NCI-H1105 (cell line): Measurements from ENCODE around the gene RSPRY1.
A peak's percentile ranks its signal among the peaks of the same experiment; 100 is the strongest.

ENCODE experiments used
- DNase-seq: peaks from one replicate; lab custom pipeline; 2025; lab: John Stamatoyannopoulos, UW

Gene RSPRY1

DNA sequence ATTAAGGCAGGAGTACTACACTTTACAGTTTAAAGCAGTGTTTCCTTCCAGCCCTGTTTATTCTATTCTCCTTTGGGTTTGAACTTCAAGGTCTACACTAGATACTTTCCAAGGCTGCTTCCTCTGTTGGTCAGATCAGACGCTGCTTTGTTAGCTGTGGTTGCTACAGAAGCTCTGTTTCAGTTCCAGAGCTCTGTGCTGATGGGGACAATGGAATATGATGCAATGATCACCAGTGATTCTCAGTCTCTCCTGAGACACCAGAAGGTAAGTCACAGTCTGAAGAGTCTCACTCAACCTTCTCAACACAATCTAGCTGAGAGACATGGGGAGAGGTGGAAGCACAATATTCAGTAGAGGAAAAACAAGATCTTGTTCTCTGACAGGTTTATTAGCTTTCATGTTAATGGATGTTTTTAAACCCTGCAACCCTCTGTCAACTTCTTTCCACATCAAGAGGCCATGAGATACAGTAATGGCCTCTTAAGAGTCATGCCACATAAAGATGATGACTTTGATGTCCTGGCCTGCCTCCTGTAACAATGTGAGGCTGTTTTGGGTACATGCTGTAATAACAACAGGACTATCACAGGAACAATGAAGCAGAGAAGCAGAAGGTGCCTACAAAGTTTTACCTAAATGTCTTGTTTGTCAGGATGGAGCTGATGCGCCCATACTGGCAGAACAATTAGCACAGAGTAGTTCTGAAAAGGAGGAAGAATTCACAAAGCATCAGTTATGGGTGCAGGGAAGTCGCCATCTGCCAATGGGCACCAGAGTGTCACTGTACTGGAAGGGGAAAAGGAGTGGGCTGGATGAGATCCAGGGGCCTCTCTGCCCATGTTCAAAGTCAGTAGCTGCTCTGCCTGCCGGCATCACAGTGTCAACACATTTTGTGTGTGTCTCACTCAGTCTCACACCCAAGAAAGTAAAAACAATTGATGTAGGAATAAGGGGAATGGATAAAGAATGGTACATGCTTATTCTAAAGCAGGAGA lies 33.7 kb upstream of the RSPRY1 start:
- DNase-seq = no peak

- DNase-seq = no peak
Observed at GRCh38 chr16:57153841-57154240, 32.3 kb upstream of the RSPRY1 start.

GRCh38 chr16:57155702-57156350 lies 30.3 kb upstream of the RSPRY1 start:
- no peak for DNase-seq

DNA sequence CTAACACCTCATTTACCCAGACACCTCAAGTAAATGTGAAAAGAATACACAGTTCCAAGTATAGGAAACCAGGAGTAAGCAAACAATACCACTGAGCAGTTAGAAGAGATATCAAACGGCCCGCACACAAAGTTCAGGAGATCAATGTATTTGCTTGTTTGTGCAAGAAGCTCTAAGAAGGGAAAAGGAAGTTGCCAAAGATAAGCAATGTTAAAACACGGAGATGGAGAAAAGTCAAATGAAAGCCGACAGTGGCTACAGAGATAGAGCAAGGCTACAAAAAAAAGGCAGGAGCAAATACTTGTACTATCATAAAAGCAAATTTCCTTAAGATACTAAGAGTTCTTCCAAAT lies 29.8 kb upstream of the RSPRY1 start:
- no peak for DNase-seq

DNA sequence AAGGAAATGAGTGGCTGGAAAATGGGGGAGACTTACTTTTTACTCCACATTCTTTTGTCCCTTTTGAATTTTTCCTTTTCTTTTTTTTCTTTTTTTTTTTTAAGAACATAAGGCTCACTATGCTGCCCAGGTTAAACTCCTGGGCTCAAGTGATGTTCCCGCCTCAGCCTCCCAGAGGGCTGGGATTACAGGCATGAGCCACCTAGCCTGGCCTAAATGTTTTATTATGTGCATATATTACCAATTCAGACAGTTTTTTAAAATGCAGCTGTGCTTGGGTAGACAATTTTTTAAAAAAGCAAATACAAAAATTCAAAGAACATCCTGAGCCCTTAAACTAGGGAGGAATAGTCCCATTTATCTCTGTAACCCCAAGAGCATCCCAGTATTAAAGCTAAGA lies 28.6 kb upstream of the RSPRY1 start:
- no peak for DNase-seq

GRCh38 chr16:57159447-57159846 lies 26.7 kb upstream of the RSPRY1 start:
- DNase-seq = no peak

DNA sequence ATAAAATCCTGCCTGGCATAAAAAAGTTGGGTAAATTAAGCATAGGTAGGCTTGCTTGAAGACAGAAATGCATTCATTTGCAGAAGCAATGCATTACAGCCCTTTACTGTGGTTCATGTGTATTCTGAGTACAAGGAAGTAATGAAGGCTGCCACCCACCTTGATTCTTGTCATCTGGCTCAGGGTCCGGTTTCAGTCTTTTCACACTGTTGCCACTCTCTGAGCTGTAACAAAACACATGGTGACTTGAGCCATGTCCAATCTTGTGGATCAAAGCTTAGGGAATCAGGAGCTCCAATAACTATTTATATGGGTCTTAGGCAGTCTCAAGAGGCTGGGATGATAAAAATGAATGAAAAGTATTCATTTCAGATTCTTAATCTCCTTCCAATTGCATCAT lies 22.3 kb upstream of the RSPRY1 start:
- DNase-seq = no peak

- no peak for DNase-seq
Observed at GRCh38 chr16:57165483-57165882, 20.6 kb upstream of the RSPRY1 start.

- peak; percentile 35 for DNase-seq
Observed at GRCh38 chr16:57165938-57166337, 20.2 kb upstream of the RSPRY1 start.

GRCh38 chr16:57166451-57166850 lies 19.7 kb upstream of the RSPRY1 start:
- no peak for DNase-seq

DNA sequence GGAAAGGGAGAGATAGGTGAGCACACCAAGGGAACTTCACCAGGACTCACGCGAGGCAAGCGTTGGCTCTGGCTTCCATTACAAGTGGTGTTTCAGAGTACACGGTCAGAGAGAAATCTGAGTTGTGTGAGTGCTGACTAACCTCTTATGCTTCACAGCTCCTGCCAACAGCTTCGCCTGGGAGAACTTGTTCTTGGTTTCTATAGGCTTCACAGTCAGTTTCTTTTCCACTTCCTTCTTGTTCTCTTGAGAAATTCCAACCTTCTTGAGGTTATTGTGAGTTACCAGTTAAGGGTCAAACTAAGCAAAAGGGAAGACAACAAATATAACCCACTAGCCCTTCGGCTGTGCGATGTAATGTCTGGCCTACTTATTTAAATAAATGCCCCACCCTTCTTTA lies 19.2 kb upstream of the RSPRY1 start:
- no peak for DNase-seq

- DNase-seq = no peak
Observed at GRCh38 chr16:57167538-57167937, 18.6 kb upstream of the RSPRY1 start.

- no peak for DNase-seq
Observed at GRCh38 chr16:57167953-57168352, 18.2 kb upstream of the RSPRY1 start.

DNA sequence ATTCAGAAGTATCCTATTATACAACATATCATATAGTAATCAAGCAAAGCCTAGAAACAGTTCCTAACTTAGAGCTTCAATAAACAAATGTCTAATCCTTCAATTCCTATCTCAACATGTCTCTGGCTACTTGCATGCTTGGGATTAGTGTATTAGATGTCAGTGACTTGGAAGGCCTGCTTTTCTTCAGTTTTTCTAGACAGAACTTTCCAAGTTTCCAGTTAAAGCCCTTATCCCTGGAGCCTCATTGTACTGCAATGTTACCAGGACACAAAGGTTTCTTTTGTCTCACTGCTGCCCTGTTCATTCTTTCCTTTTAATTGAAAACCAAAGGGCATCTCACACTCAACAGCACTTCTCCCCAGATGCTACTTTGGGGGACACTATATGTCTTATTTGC lies 16.8 kb upstream of the RSPRY1 start:
- DNase-seq = no peak

- no peak for DNase-seq
Observed at GRCh38 chr16:57172721-57173290, 13.3 kb upstream of the RSPRY1 start.

GRCh38 chr16:57175896-57176295 lies 10.2 kb upstream of the RSPRY1 start:
- DNase-seq = no peak

DNA sequence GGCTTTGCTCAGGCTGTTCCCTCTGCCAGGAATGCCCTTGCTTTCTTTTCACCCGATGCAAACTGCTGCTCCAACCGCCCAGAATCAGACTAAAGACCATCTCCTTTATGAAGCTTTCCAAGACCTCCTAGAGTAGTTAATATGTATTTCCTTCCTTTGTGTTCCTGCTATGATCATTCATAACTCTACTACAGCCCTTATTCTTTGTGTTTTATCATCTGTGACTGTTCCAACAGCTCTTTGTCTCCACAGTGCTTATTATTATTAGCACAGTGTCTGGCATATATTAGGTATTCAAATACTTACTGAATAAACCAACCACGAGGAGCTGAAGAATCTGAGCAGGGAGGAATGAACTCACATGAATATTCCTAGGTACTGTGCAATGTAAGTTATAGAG lies 7.9 kb upstream of the RSPRY1 start:
- no peak for DNase-seq

DNA sequence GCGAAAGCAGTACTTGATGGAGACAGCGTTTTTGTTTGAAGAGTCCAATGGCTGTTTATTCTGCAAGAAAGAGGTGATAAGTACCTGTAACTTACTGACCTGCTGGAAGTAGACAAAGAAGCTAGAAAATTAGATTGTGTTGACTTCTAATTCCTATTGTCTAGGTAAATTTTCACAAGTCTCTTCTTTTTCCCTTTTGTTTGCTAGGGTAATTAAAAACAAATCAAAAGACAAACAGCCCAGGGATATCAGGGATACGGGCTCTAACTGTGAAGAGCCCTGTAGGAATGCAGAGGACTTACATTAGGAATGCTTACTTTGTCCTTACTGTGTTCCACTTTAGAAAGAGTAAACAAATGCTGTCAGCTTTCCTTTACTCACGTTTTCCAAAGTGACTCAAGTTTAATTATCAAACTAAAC lies 7.3 kb upstream of the RSPRY1 start:
- DNase-seq = no peak

DNA sequence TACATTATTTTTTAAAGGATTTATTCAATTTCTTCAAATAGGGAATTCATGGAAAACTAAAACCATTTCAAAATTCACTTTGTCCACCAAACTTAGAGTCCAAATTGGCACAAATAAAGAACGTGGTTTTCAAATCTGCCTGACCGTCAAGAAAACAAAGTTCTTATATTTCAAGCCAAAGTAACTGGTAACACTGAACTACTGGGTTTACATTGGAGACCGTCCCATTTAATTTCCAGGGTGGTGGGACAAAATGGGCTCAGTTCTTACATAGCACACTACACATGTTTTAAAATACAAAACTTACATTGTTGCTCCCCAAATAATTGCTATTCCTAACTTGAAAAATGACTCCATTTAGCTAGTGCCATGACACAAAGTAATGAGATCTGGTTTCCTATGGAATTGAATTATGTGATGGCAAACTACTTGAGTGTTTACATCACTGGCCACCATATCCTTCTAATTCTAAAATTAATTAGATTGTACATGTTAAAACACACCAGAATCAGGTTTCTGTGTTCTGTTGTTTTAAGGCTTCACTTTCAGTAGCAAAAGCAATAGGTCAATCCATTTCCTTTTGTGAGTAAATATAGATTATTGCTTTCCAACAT lies 6.8 kb upstream of the RSPRY1 start:
- DNase-seq = no peak

GRCh38 chr16:57184113-57184512 lies 2.0 kb upstream of the RSPRY1 start:
- no peak for DNase-seq

DNA sequence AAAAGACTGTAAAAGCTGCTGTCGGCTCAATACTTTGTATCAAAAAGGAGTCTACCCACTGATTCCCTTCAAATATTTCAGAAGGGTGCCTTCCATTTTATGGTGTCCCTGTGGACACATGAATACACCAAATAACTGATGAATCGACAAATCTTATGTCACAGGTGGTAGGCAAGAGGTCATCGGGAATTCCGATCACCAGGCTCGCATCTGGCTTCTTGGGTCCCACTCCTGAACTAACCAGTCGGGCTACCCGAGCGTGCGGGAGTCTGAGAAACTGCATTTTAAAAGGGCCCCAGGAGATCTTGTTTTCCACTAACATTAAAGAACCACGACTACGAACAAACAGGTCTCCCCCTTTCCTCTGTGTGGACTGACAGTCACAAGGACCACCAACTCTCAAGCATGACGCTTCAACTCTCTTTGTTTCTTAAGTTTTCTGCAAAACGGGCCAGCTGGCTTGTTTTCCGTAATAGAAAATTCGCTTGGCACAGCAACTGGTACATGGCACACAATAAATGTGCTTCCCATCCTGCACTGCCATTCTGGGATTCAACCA lies 1.2 kb upstream of the RSPRY1 start:
- no peak for DNase-seq

DNA sequence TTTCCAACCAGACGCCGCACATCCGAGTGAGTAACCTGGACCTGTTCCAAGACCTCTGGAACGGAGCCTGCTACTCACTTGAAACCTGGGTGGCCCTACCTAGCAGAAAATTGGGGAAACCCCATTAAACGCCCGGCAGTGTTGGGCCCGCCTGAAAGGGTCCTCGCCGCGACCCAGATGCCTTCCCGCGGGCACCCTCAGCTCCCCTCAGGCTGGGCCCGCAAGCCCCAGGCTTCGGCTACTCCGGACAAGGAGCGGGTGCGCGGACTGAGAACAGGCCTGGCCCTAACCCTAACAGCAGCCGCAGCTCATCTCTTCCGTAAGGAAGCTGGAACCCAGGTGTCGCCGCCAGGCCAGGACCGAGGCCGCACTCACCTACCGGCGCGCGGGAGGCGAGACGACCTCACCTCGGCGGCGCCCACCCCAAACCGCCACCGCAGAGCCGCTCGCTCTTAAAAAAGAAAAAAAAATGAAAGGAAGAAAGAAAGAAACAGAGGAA lies 634 bp upstream of the RSPRY1 start:
- no peak for DNase-seq
